KG1 (cell line): ENCODE data around the gene CPO.
"Not testable (repeated sequence)": the region's sequence is repeated elsewhere in the genome, so short reads cannot be mapped to it uniquely, and the experiment has no call there.

Experiments used
- DNase-seq: peaks from one replicate; lab custom pipeline; 2025; lab: John Stamatoyannopoulos, UW

CPO gene

GRCh38 chr2:206939340-206939739 lies at the start of gene CPO:
Gene CPO (plus strand): TSS chr2:206939518. CDS start chr2:206939600, 82 bp downstream.
- no peak for DNase-seq

GRCh38 chr2:206890179-206890578 lies 49.1 kb upstream of the CPO start:
- DNase-seq: no peak

GRCh38 chr2:206890926-206891325 lies 48.4 kb upstream of the CPO start:
- DNase-seq: no peak

GRCh38 chr2:206915121-206915520 lies 24.2 kb upstream of the CPO start:
- no peak for DNase-seq

- DNase-seq: no peak
These were observed 21.1 kb upstream of the CPO start for GRCh38 chr2:206918263-206918662.

GRCh38 chr2:206920310-206920709 lies 19.0 kb upstream of the CPO start:
- DNase-seq: no peak

GRCh38 chr2:206920951-206921350 lies 18.4 kb upstream of the CPO start:
- DNase-seq: no peak

- no peak for DNase-seq
These were observed 17.8 kb upstream of the CPO start for GRCh38 chr2:206921529-206921928.

- DNase-seq: no peak
These were observed 3.1 kb upstream of the CPO start for GRCh38 chr2:206935991-206936842.

- no peak for DNase-seq
These were observed 2.5 kb upstream of the CPO start for GRCh38 chr2:206936843-206937230.

- no peak for DNase-seq
These were observed 1.8 kb upstream of the CPO start for GRCh38 chr2:206937555-206937954.

- DNase-seq: no peak
These were observed 1.2 kb downstream of the CPO start for GRCh38 chr2:206940546-206940945.

- DNase-seq: no peak
These were observed 3.5 kb downstream of the CPO start for GRCh38 chr2:206942592-206943478.

GRCh38 chr2:206953404-206953803 lies 14.1 kb downstream of the CPO start:
- not testable (repeated sequence) for DNase-seq

- no peak for DNase-seq
These were observed 15.9 kb downstream of the CPO start for GRCh38 chr2:206955253-206955652.

GRCh38 chr2:206958261-206958660 lies 18.9 kb downstream of the CPO start:
- no peak for DNase-seq

GRCh38 chr2:206962966-206963365 lies 23.6 kb downstream of the CPO start:
- DNase-seq: no peak

GRCh38 chr2:206968134-206969086 lies 29.1 kb downstream of the CPO start:
- no peak for DNase-seq

GRCh38 chr2:206969192-206969591 lies 29.9 kb downstream of the CPO start:
- DNase-seq: no peak

- DNase-seq: no peak
These were observed 31.5 kb downstream of the CPO start for GRCh38 chr2:206970589-206971360.

GRCh38 chr2:206971805-206972204 lies 32.5 kb downstream of the CPO start:
- DNase-seq: no peak
